Ovary (tissue), 9 donors: ENCODE data around the gene SLC12A8. TPM values are rescaled to one million over a fixed set of nuclear protein-coding genes. Genes with fewer than 3 reads are reported as not detected.

Source experiments
- DNase-seq, 5 donors: peaks; one replicate each; pipeline ENCODE4 v3.0.0-alpha.2; 2019 to 2020
- H3K27ac ChIP-seq, 2 donors: fragments of 200-600 bp; one replicate each; pipeline versions ENCODE4 v1.5.1 to v1.8.0; 2019 to 2022
- H3K27me3 ChIP-seq: fragments of 200-600 bp; one replicate; pipeline ENCODE4 v1.8.0; 2022
- H3K36me3 ChIP-seq: fragments of 200-600 bp; sonication (generic); one replicate; pipeline ENCODE4 v1.5.1; 2019
- H3K4me1 ChIP-seq: one replicate; pipeline ENCODE4 v1.8.1; 2013; ENCODE audit warnings: mild to moderate bottlenecking, moderate library complexity; ENCODE audit not compliant: insufficient read depth
- H3K4me3 ChIP-seq: fragments of 200-600 bp; sonication (generic); one replicate; pipeline ENCODE4 v1.5.1; 2017
- H3K9me3 ChIP-seq, 2 donors: fragments of 200-600 bp in 1 of 2; sonication (generic) in 1 of 2; one replicate each; pipeline versions ENCODE4 v1.5.1 to v1.8.1; 2013 to 2019; ENCODE audit warnings: mild to moderate bottlenecking in 1 of 2, moderate library complexity in 1 of 2
- EP300 ChIP-seq: sonication (generic); formaldehyde crosslinking; IDR thresholded peaks from one replicate; pipeline ENCODE4 v1.6.1; 2017; ENCODE audit warnings: antibody characterized with exemption
- POLR2A ChIP-seq: fragments of 450-650 bp; IDR thresholded peaks from one replicate; pipeline ENCODE4 v1.6.1; 2017; ENCODE audit warnings: antibody characterized with exemption, mild to moderate bottlenecking, moderate library complexity
- WGBS, 3 donors: extraction: QIAGEN DNeasy Blood & Tissue Kit in 1 of 3; methylation state at CpG; one replicate each; pipeline versions ENCODE4 v1.1.5 to v1.1.7; 2013 to 2017; 5-methylcytosine and 5-hydroxymethylcytosine counted together
- intact Hi-C, 4 donors: fragments of 100-400 bp; cut with DNase I; formaldehyde crosslinking; loops; one replicate each; pipeline versions ENCODE4 v1.11.0 to v1.15.1; 2022 to 2023
- polyA plus RNA-seq, 2 donors: library from polyadenylated mRNA; stranded (reverse); fragments of 200-250 nt in 1 of 2; fragments of 350-450 nt in 1 of 2; fragmentation: Illumina TruSeq in 1 of 2; extraction: RNeasy Lipid Tissue Mini Kit (QIAGEN cat#74804) in 1 of 2; gene quantifications; one replicate each; pipeline ENCODE4 v1.2.3, GENCODE V29; 2013 to 2014
- total RNA-seq, 7 donors: library from RNA; depleted of rRNA in 2 of 7; stranded (reverse); fragments of >200 nt in 2 of 7; fragmentation: NEBNext Ultra II Directional in 3 of 7; extraction: Animal tissue kit (Norgen Biotek cat#: 25700) in 3 of 7; gene quantifications; one replicate each; pipeline versions ENCODE4 v1.1.0 to v1.2.4, GENCODE V29; 2016 to 2023
- TF ChIP-seq, protein P1 (sequence below), 3 donors: fragments of 450-650 bp in 2 of 3; fragments of 200-600 bp in 1 of 3; IDR thresholded peaks; one replicate each; pipeline versions ENCODE4 v1.5.1 to v1.8.0; 2016 to 2022; ENCODE audit warnings: antibody characterized with exemption in 3 of 3, mild to moderate bottlenecking in 1 of 3
- donor health status: DM: no; HTN: no; CAD: no; lungs with moderate emphysema.
- donor health status: DM: no; HTN: no; CAD: no.
- donor health status: Bipolar disorder and iron deficiency.
- donor health status: DM: yes; HTN: yes; CAD: no.
- donor health status: DM: no; HTN: no; CAD: no.
- donor health status: DM: yes; HTN: yes; CAD: no.

Gene SLC12A8
- total and polyA plus RNA-seq, 9 donors, result 0.28 to 11.5 (median 1.5) TPM

DNA sequence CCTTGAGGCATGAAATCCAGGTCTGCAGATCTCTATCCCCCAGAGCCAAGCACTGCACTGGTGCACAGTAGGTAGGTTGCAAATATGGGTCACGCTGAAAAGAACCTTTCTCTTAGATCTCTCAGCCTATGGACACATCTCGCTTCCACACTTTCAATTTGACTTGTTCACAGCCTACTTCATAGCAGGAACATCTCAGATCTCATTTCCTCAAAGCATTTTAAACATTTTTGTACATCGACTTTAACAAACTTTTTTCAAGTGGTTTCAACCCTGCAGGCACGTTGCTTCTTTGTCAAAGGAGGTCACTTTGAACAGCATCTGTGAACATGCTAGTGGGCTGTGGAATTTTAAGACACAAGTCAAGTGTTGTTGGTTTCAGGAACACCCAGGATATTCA is 76.0 kb downstream of the SLC12A8 start:
- H3K27ac ChIP-seq, result no peak overlapping the region
- intact Hi-C loops, result no loop called here
- DNase-seq, result no peak
- H3K4me1 ChIP-seq, result peaks cover 4% of the 10 kb centered on the region
- H3K27me3 ChIP-seq, result no peaks in the 10 kb centered on the region
- H3K9me3 ChIP-seq, result no peaks in the 10 kb centered on the region
- no peak overlapping the region for H3K4me3 ChIP-seq
- TF ChIP-seq POLR2A, result no peak
- TF ChIP-seq, protein P1, sequence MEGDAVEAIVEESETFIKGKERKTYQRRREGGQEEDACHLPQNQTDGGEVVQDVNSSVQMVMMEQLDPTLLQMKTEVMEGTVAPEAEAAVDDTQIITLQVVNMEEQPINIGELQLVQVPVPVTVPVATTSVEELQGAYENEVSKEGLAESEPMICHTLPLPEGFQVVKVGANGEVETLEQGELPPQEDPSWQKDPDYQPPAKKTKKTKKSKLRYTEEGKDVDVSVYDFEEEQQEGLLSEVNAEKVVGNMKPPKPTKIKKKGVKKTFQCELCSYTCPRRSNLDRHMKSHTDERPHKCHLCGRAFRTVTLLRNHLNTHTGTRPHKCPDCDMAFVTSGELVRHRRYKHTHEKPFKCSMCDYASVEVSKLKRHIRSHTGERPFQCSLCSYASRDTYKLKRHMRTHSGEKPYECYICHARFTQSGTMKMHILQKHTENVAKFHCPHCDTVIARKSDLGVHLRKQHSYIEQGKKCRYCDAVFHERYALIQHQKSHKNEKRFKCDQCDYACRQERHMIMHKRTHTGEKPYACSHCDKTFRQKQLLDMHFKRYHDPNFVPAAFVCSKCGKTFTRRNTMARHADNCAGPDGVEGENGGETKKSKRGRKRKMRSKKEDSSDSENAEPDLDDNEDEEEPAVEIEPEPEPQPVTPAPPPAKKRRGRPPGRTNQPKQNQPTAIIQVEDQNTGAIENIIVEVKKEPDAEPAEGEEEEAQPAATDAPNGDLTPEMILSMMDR (IDR thresholded peaks at IDR 0.05), result no peak
- TF ChIP-seq EP300, result no peak
- H3K36me3 ChIP-seq, result no peaks in the 10 kb centered on the region
- 70 to 75% (median 71%) methylated on average over 4 of the region's 4 CpGs for WGBS, 3 donors

DNA sequence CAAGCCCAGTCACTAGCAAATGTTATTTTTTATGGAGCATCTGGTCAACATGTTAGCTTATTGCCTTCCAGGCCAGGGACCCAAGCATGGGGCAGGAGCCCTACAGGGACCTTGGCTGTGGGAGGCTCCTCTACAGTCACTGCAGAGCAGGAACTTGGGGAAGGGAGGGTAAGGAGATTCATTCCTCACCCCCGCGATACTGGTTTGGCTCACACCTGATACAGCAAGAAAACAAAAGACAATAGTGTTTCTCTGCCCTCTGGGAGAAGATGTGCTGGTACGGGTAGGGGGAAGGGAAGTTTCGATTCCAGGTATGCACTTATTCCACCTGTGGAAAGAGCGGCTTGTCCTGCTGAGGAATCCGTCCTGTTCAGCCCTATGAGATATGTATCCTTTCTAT is 77.6 kb downstream of the SLC12A8 start:
- Histone ChIP-seq H3K36me3 (no peaks in the 10 kb centered on the region), H3K9me3 (no peaks in the 10 kb centered on the region), H3K27ac (no peak overlapping the region), H3K4me1 (no peaks in the 10 kb centered on the region), H3K4me3 (no peak overlapping the region), H3K27me3 (no peaks in the 10 kb centered on the region)
- intact Hi-C loops, result no loop called here
- TF ChIP-seq, protein P1 (IDR thresholded peaks at IDR 0.05), result no peak
- TF ChIP-seq POLR2A, result no peak
- no peak for TF ChIP-seq EP300
- no peak for DNase-seq
- WGBS, 3 donors, result 92 to 96% (median 93%) methylated on average over 6 of the region's 6 CpGs

- Histone ChIP-seq H3K27ac (no peak overlapping the region), H3K27me3 (no peaks in the 10 kb centered on the region), H3K36me3 (no peaks in the 10 kb centered on the region), H3K9me3 (no peaks in the 10 kb centered on the region), H3K4me1 (no peaks in the 10 kb centered on the region), H3K4me3 (no peak overlapping the region)
- intact Hi-C loops, result no loop called here
- WGBS, 3 donors, result 72 to 81% (median 79%) methylated on average over 2 of the region's 2 CpGs
- no peak for TF ChIP-seq POLR2A
- TF ChIP-seq, protein P1 (IDR thresholded peaks at IDR 0.05), result no peak
- no peak for TF ChIP-seq EP300
- no peak for DNase-seq
These were observed 79.7 kb downstream of the SLC12A8 start for GRCh38 chr3:125132815-125133214.

GRCh38 chr3:125129512-125129997 is 83.0 kb downstream of the SLC12A8 start:
- no peak overlapping the region for H3K27ac ChIP-seq
- intact Hi-C loops, result loop anchor here in 1 of 4 donors (5.0 kb wide), 1 partner anchor 1802 kb away; no protein-coding TSS in a partner anchor
- no peak for DNase-seq
- TF ChIP-seq POLR2A (no peak), EP300 (no peak)
- TF ChIP-seq, protein P1 (IDR thresholded peaks at IDR 0.05), result no peak
- 68 to 80% (median 74%) methylated on average over 10 of the region's 10 CpGs for WGBS, 3 donors
- no peaks in the 10 kb centered on the region for H3K27me3 ChIP-seq
- no peak overlapping the region for H3K4me3 ChIP-seq
- no peaks in the 10 kb centered on the region for H3K9me3 ChIP-seq
- H3K36me3 ChIP-seq, result no peaks in the 10 kb centered on the region
- no peaks in the 10 kb centered on the region for H3K4me1 ChIP-seq
